CD4-positive, CD25-positive, alpha-beta regulatory T cell (primary cell): ENCODE data around the gene HLCS. TPM values are rescaled to one million over a fixed set of nuclear protein-coding genes. Genes with fewer than 3 reads are reported as not detected.
"Not testable (repeated sequence)": the region's sequence is repeated elsewhere in the genome, so short reads cannot be mapped to it uniquely, and the experiment has no call there.

Experiments used
- ATAC-seq, 2 donors: fragments of 150-1000 bp; cut with Tn5 transposase; one replicate each; pipeline ENCODE4 v1.10.0; 2021; ENCODE audit warnings: low read depth in 2 of 2, moderate number of reproducible peaks in 2 of 2, moderate library complexity in 1 of 2
- DNase-seq, 3 donors: peaks; one replicate each; pipeline versions ENCODE4 v3.0.0 to v3.0.0-alpha.2; 2012 to 2022; ENCODE audit warnings: mixed read lengths in 1 of 3
- H3K27ac ChIP-seq: one replicate; pipeline ENCODE4 v1.7.0; 2013; ENCODE audit warnings: mild to moderate bottlenecking, low read length; ENCODE audit not compliant: insufficient read depth, poor library complexity, severe bottlenecking
- H3K27me3 ChIP-seq: one replicate; pipeline ENCODE4 v1.7.0; 2013; ENCODE audit warnings: low read length; ENCODE audit not compliant: control insufficient read depth, insufficient read depth
- H3K36me3 ChIP-seq: one replicate; pipeline ENCODE4 v1.7.0; 2013; ENCODE audit warnings: mild to moderate bottlenecking, low read length, moderate library complexity; ENCODE audit not compliant: control insufficient read depth, insufficient read depth
- H3K4me1 ChIP-seq: 2 replicates; pipeline ENCODE4 v1.7.0; 2013; ENCODE audit warnings: mild to moderate bottlenecking, low read length; ENCODE audit not compliant: insufficient read depth, control insufficient read depth, poor library complexity, severe bottlenecking
- H3K4me3 ChIP-seq: one replicate; pipeline ENCODE4 v1.7.0; 2013; ENCODE audit warnings: low read depth, mild to moderate bottlenecking, low read length, moderate library complexity
- H3K9me3 ChIP-seq, 2 experiments: 1 replicate in 1 of 2; 2 replicates in 1 of 2; pipeline ENCODE4 v1.7.0; 2013; ENCODE audit warnings: low read length in 2 of 2, mild to moderate bottlenecking in 1 of 2, moderate library complexity in 1 of 2; ENCODE audit not compliant: control insufficient read depth in 2 of 2
- H3K27ac Mint-ChIP-seq, 3 donors: one replicate each; pipeline ENCODE4 v1.8.0; 2020 to 2022; ENCODE audit warnings: mild to moderate bottlenecking in 3 of 3, mixed read lengths in 3 of 3, moderate library complexity in 2 of 3
- H3K27me3 Mint-ChIP-seq: one replicate; pipeline ENCODE4 v1.8.0; 2022; ENCODE audit warnings: mild to moderate bottlenecking, mixed read lengths
- H3K36me3 Mint-ChIP-seq: one replicate; pipeline ENCODE4 v1.8.0; 2020; ENCODE audit warnings: mixed read lengths
- H3K4me1 Mint-ChIP-seq, 4 donors: one replicate each; pipeline ENCODE4 v1.8.0; 2020 to 2022; ENCODE audit warnings: mixed read lengths in 4 of 4, mild to moderate bottlenecking in 1 of 4
- H3K4me3 Mint-ChIP-seq, 4 donors: one replicate each; pipeline ENCODE4 v1.8.0; 2020 to 2022; ENCODE audit warnings: mild to moderate bottlenecking in 4 of 4, mixed read lengths in 4 of 4, moderate library complexity in 3 of 4
- H3K9me3 Mint-ChIP-seq, 7 donors: one replicate each; pipeline ENCODE4 v1.8.0; 2020 to 2022; ENCODE audit warnings: mixed read lengths in 7 of 7, mild to moderate bottlenecking in 3 of 7, moderate library complexity in 2 of 7
- polyA plus RNA-seq, 4 donors: library from polyadenylated mRNA; unstranded; fragments of 300-500 nt; fragmentation: Illumina TruSeq; gene quantifications; one replicate each; pipeline ENCODE4 v1.2.3, GENCODE V29; 2021
- total RNA-seq: library from RNA; stranded (reverse); gene quantifications from one replicate; pipeline ENCODE4 v1.2.3, GENCODE V29; 2022

The HLCS gene
- total and polyA plus RNA-seq, 5 donors from 2014 or later = 5.2 to 13.6 (median 11.0) TPM

GRCh38 chr21:36990508-36991205 is 24.2 kb upstream of the HLCS start:
- Histone ChIP-seq H3K36me3 (no peaks in the 10 kb centered on the region), H3K27me3 (no peaks in the 10 kb centered on the region), H3K4me3 (no peak overlapping the region), H3K27ac (no peak overlapping the region), H3K9me3 (no peaks in the 10 kb centered on the region), H3K4me1 (no peaks in the 10 kb centered on the region)
- ATAC-seq (no peak), DNase-seq (no peak)
- Mint-ChIP-seq H3K9me3 (no peaks in the 10 kb centered on the region), H3K4me3 (peak overlapping the region; percentile 86 to 94 (median 91)), H3K27me3 (peaks cover 15% of the 10 kb centered on the region), H3K4me1 (peaks cover 0 to 5% (median 4%) of the 10 kb centered on the region in 4 donors), H3K36me3 (no peaks in the 10 kb centered on the region), H3K27ac (peak overlapping the region in 2 of 3 donors; percentile 49 to 96)

- Histone ChIP-seq H3K27ac (peak overlapping the region; percentile 65), H3K36me3 (no peaks in the 10 kb centered on the region), H3K4me3 (no peak overlapping the region), H3K9me3 (no peaks in the 10 kb centered on the region), H3K27me3 (no peaks in the 10 kb centered on the region), H3K4me1 (no peaks in the 10 kb centered on the region)
- H3K4me3 Mint-ChIP-seq = peak overlapping the region; percentile 86 to 94 (median 91)
- no peaks in the 10 kb centered on the region for H3K9me3 Mint-ChIP-seq
- peaks cover 15% of the 10 kb centered on the region for H3K27me3 Mint-ChIP-seq
- no peaks in the 10 kb centered on the region for H3K36me3 Mint-ChIP-seq
- peaks cover 0 to 5% (median 4%) of the 10 kb centered on the region in 4 donors for H3K4me1 Mint-ChIP-seq
- DNase-seq (peak; percentile 74 to 94 (median 75)), ATAC-seq (peak; percentile 84 to 88)
- peak overlapping the region; percentile 49 to 96 (median 90) for H3K27ac Mint-ChIP-seq
Observed at GRCh38 chr21:36989699-36990507, 23.4 kb upstream of the HLCS start.

- H3K36me3 ChIP-seq = not testable (repeated sequence)
Observed at GRCh38 chr21:36989199-36989698, 22.8 kb upstream of the HLCS start.

GRCh38 chr21:36988536-36988935 is 22.1 kb upstream of the HLCS start:
- Histone ChIP-seq H3K27ac (no peak overlapping the region), H3K9me3 (no peaks in the 10 kb centered on the region), H3K4me3 (no peak overlapping the region), H3K27me3 (no peaks in the 10 kb centered on the region), H3K4me1 (no peaks in the 10 kb centered on the region), H3K36me3 (no peaks in the 10 kb centered on the region)
- DNase-seq (no peak), ATAC-seq (no peak)
- no peaks in the 10 kb centered on the region for H3K36me3 Mint-ChIP-seq
- no peaks in the 10 kb centered on the region for H3K9me3 Mint-ChIP-seq
- no peak overlapping the region for H3K27ac Mint-ChIP-seq
- H3K4me1 Mint-ChIP-seq = peaks cover 0 to 5% (median 4%) of the 10 kb centered on the region in 4 donors
- H3K4me3 Mint-ChIP-seq = peak overlapping the region; percentile 55 to 86 (median 74)
- H3K27me3 Mint-ChIP-seq = peaks cover 9% of the 10 kb centered on the region

More at GRCh38 chr21:36989199-36989698, 22.8 kb upstream of the HLCS start:
- not testable (repeated sequence) for H3K4me3 ChIP-seq, H3K4me1 Mint-ChIP-seq, H3K9me3 Mint-ChIP-seq, H3K36me3 Mint-ChIP-seq, DNase-seq, H3K4me1 ChIP-seq, H3K27me3 ChIP-seq, H3K27me3 Mint-ChIP-seq, ATAC-seq, H3K9me3 ChIP-seq
- Mint-ChIP-seq H3K27ac (peak overlapping the region in 2 of 3 donors; percentile 55 to 90), H3K4me3 (peak overlapping the region; percentile 77 to 86 (median 83))
- H3K27ac ChIP-seq = peak overlapping the region; percentile 65

- H3K9me3 Mint-ChIP-seq = no peaks in the 10 kb centered on the region
- no peaks in the 10 kb centered on the region for H3K36me3 Mint-ChIP-seq
- Histone ChIP-seq H3K27ac (no peak overlapping the region), H3K4me3 (no peak overlapping the region), H3K9me3 (no peaks in the 10 kb centered on the region), H3K4me1 (no peaks in the 10 kb centered on the region), H3K36me3 (no peaks in the 10 kb centered on the region), H3K27me3 (no peaks in the 10 kb centered on the region)
- H3K27ac Mint-ChIP-seq = no peak overlapping the region
- DNase-seq (no peak), ATAC-seq (no peak)
- peaks cover 0 to 5% (median 4%) of the 10 kb centered on the region in 4 donors for H3K4me1 Mint-ChIP-seq
- H3K4me3 Mint-ChIP-seq = peak overlapping the region in 1 of 4 donors; percentile 18
- peaks cover 9% of the 10 kb centered on the region for H3K27me3 Mint-ChIP-seq
Observed at GRCh38 chr21:36987845-36988244, 21.4 kb upstream of the HLCS start.

GRCh38 chr21:36985751-36986594 is 19.5 kb upstream of the HLCS start:
- Histone ChIP-seq H3K9me3 (no peaks in the 10 kb centered on the region), H3K36me3 (no peaks in the 10 kb centered on the region), H3K4me3 (no peak overlapping the region), H3K27me3 (peaks cover 1% of the 10 kb centered on the region), H3K4me1 (peaks cover 1% of the 10 kb centered on the region), H3K27ac (no peak overlapping the region)
- peak overlapping the region in 2 of 3 donors; percentile 20 to 74 for H3K27ac Mint-ChIP-seq
- no peak for ATAC-seq
- no peaks in the 10 kb centered on the region for H3K9me3 Mint-ChIP-seq
- H3K4me3 Mint-ChIP-seq = no peak overlapping the region
- peaks cover 0 to 12% (median 5%) of the 10 kb centered on the region in 4 donors for H3K4me1 Mint-ChIP-seq
- no peak for DNase-seq
- H3K27me3 Mint-ChIP-seq = peaks cover 22% of the 10 kb centered on the region
- H3K36me3 Mint-ChIP-seq = no peaks in the 10 kb centered on the region

- Histone ChIP-seq H3K27ac (no peak overlapping the region), H3K27me3 (peaks cover 3% of the 10 kb centered on the region), H3K4me3 (no peak overlapping the region), H3K4me1 (peaks cover 10% of the 10 kb centered on the region), H3K36me3 (no peaks in the 10 kb centered on the region), H3K9me3 (no peaks in the 10 kb centered on the region)
- peaks cover 36% of the 10 kb centered on the region for H3K27me3 Mint-ChIP-seq
- H3K9me3 Mint-ChIP-seq = no peaks in the 10 kb centered on the region
- H3K27ac Mint-ChIP-seq = no peak overlapping the region
- no peak for DNase-seq
- ATAC-seq = no peak
- H3K4me1 Mint-ChIP-seq = peaks cover 2 to 22% (median 7%) of the 10 kb centered on the region in 4 donors
- no peaks in the 10 kb centered on the region for H3K36me3 Mint-ChIP-seq
- peak overlapping the region in 1 of 4 donors; percentile 8 for H3K4me3 Mint-ChIP-seq
Observed at GRCh38 chr21:36981977-36982700, 15.7 kb upstream of the HLCS start.
